ENCODE measurements around the gene DUS4L.

DNA sequence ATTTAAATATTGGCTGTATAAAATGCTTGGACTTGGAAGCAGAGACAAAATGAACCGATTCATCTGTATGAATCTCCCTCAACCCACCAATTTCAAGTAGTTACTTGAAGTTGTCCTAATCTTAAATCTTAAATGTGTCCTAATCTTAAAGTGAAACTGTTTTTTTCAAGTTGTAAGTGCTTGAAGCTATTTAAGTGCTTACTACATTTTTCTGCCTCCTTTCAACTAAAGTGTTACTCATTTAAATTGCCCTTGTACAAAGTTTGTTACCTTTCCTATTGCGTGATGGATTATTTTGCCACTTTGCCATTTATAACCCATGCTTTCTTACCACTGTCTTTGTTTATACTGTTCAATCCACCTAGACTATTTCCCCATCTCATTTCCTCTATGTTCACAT is 19.1 kb downstream of the DUS4L start:
- TF ChIP-seq TAF1 (CRISPR knock-in tag; IDR thresholded peaks at IDR 0.05) = no peak
- no peak for TF ChIP-seq ZNF710 (CRISPR knock-in tag; IDR thresholded peaks at IDR 0.05; ENCODE audit: borderline replicate concordance)
- TF ChIP-seq NPAS2 (CRISPR knock-in tag; IDR thresholded peaks at IDR 0.05; ENCODE audit: borderline replicate concordance) = no peak
- no peak for TF ChIP-seq ZNF124 (CRISPR knock-in tag; IDR thresholded peaks at IDR 0.05)
- no peak for TF ChIP-seq PAWR (CRISPR knock-in tag; IDR thresholded peaks at IDR 0.05; ENCODE audit: borderline replicate concordance)
- no peak for TF ChIP-seq MAX (IDR thresholded peaks at IDR 0.05)
- no peak for TF ChIP-seq ZNF12 (CRISPR knock-in tag; IDR thresholded peaks at IDR 0.05)
- TF ChIP-seq SRF (IDR thresholded peaks at IDR 0.05; ENCODE audit: low read depth, low read length) = no peak
- no peak for TF ChIP-seq ZNF274 (CRISPR knock-in tag; IDR thresholded peaks at IDR 0.05)
- no peak for TF ChIP-seq ZNF687 (CRISPR knock-in tag; IDR thresholded peaks at IDR 0.05)
- no peak for TF ChIP-seq ZNF431 (CRISPR knock-in tag; IDR thresholded peaks at IDR 0.05; ENCODE audit: borderline replicate concordance, low read depth)
- TF ChIP-seq, protein P1, sequence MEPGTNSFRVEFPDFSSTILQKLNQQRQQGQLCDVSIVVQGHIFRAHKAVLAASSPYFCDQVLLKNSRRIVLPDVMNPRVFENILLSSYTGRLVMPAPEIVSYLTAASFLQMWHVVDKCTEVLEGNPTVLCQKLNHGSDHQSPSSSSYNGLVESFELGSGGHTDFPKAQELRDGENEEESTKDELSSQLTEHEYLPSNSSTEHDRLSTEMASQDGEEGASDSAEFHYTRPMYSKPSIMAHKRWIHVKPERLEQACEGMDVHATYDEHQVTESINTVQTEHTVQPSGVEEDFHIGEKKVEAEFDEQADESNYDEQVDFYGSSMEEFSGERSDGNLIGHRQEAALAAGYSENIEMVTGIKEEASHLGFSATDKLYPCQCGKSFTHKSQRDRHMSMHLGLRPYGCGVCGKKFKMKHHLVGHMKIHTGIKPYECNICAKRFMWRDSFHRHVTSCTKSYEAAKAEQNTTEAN (CRISPR knock-in tag; conservative IDR thresholded peaks at IDR 0.05) = no peak
